Osteocyte (in vitro differentiated cells): ENCODE measurements around the gene IMPA2. TPM values are rescaled to one million over a fixed set of nuclear protein-coding genes. Genes with fewer than 3 reads are reported as not detected.
"Not testable (repeated sequence)": the region's sequence is repeated elsewhere in the genome, so short reads cannot be mapped to it uniquely, and the experiment has no call there.

Source experiments
- DNase-seq: peaks from one replicate; pipeline ENCODE4 v3.0.0; 2021; ENCODE audit warnings: mixed read lengths; ENCODE audit not compliant: unreplicated experiment; ENCODE audit errors: extremely low spot score
- H3K27ac Mint-ChIP-seq: one replicate; pipeline ENCODE4 v1.8.0; 2021; ENCODE audit warnings: mild to moderate bottlenecking, mixed read lengths; ENCODE audit not compliant: unreplicated experiment
- H3K27me3 Mint-ChIP-seq: one replicate; pipeline ENCODE4 v1.8.0; 2021; ENCODE audit warnings: mixed read lengths; ENCODE audit not compliant: unreplicated experiment
- H3K36me3 Mint-ChIP-seq: one replicate; pipeline ENCODE4 v1.8.0; 2021; ENCODE audit warnings: mixed read lengths; ENCODE audit not compliant: unreplicated experiment
- H3K4me1 Mint-ChIP-seq: one replicate; pipeline ENCODE4 v1.8.0; 2021; ENCODE audit warnings: mixed read lengths; ENCODE audit not compliant: unreplicated experiment
- H3K4me3 Mint-ChIP-seq: one replicate; pipeline ENCODE4 v1.8.0; 2021; ENCODE audit warnings: mild to moderate bottlenecking, moderate library complexity, mixed read lengths; ENCODE audit not compliant: unreplicated experiment
- H3K9me3 Mint-ChIP-seq: one replicate; pipeline ENCODE4 v1.8.0; 2021; ENCODE audit warnings: mixed read lengths; ENCODE audit not compliant: unreplicated experiment
- total RNA-seq: library from RNA; stranded (reverse); gene quantifications from 2 replicates; pipeline ENCODE4 v1.2.1, GENCODE V29; 2021
- TF ChIP-seq, protein P1 (sequence below): fragments of 200-600 bp; sonication (generic); IDR thresholded peaks from 2 replicates; pipeline ENCODE4 v1.5.0; 2021; ENCODE audit warnings: antibody characterized with exemption, mild to moderate bottlenecking, moderate library complexity

IMPA2 gene
- total RNA-seq, 1 donor from 2014 or later, result 9.2 TPM

DNA sequence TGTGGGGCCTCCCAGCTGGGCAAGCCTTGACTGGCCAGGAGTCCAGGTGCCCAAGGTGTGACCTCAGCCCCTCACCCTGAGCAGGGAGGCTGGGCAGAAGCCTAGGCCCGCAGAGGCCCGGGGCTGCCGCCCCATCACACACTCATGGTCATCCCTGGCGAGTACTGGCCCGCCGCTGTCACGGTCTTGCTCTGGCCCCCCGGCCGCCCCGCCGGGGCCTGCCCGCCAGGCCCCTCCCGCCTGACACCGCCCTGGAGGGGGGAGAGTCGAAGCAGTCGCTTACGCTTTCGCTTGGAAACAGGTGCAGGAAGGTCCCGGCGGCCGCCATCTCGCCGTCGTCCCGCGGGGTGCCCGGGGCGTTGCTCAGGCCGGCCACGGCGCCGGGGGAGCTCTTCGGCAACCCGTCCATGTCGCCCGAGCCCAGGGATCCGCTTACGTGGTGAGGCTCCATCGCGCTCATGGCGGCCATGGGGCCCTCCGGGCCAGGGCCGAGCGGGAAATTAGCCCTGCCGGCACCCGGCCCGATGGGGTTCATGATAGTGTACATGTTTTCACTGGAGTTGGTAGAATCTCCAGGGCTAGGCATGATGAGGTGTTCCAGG, 85.7 kb downstream of the IMPA2 start:
- no peak overlapping the region for H3K27ac Mint-ChIP-seq
- no peaks in the 10 kb centered on the region for H3K9me3 Mint-ChIP-seq
- TF ChIP-seq, protein P1, sequence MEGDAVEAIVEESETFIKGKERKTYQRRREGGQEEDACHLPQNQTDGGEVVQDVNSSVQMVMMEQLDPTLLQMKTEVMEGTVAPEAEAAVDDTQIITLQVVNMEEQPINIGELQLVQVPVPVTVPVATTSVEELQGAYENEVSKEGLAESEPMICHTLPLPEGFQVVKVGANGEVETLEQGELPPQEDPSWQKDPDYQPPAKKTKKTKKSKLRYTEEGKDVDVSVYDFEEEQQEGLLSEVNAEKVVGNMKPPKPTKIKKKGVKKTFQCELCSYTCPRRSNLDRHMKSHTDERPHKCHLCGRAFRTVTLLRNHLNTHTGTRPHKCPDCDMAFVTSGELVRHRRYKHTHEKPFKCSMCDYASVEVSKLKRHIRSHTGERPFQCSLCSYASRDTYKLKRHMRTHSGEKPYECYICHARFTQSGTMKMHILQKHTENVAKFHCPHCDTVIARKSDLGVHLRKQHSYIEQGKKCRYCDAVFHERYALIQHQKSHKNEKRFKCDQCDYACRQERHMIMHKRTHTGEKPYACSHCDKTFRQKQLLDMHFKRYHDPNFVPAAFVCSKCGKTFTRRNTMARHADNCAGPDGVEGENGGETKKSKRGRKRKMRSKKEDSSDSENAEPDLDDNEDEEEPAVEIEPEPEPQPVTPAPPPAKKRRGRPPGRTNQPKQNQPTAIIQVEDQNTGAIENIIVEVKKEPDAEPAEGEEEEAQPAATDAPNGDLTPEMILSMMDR, result no peak
- peaks cover 7% of the 10 kb centered on the region for H3K27me3 Mint-ChIP-seq
- H3K4me1 Mint-ChIP-seq, result no peaks in the 10 kb centered on the region
- H3K4me3 Mint-ChIP-seq, result no peak overlapping the region
- no peak for DNase-seq
- H3K36me3 Mint-ChIP-seq, result no peaks in the 10 kb centered on the region

GRCh38 chr18:12067671-12068070, 86.4 kb downstream of the IMPA2 start:
- H3K9me3 Mint-ChIP-seq, result no peaks in the 10 kb centered on the region
- TF ChIP-seq, protein P1, result no peak
- no peak overlapping the region for H3K4me3 Mint-ChIP-seq
- H3K36me3 Mint-ChIP-seq, result no peaks in the 10 kb centered on the region
- H3K27me3 Mint-ChIP-seq, result peaks cover 7% of the 10 kb centered on the region
- no peak for DNase-seq
- no peak overlapping the region for H3K27ac Mint-ChIP-seq
- no peaks in the 10 kb centered on the region for H3K4me1 Mint-ChIP-seq

DNA sequence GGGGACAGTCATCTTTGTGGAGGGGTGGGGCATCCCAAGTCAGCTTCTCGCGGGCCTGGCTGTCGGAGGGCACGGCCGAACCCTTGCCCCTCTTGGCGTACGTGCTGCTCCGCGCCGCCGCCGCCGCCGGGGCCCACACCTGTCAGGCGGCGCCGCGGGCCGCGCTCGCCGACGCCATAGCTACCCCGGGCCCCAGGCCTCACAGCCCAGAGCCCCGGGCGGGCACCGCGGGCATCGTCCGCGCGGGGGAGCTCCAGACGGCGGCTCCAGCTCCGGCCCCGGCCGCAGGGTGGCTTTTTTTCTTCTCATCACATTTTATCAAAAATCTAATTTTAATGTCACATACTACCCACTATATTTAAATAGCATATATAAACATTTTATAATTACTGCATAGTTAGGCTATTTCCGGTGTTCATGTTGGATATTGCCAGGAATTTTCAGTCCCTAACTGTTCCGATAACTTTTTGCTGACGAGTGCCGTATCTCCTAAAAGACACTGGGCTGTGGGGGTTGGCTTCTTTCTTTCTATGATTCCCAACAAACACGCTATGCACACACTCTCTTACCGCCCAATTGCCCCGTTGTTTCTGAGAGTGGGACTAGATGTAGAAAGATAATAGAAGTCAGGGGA, 87.1 kb downstream of the IMPA2 start:
- H3K4me3 Mint-ChIP-seq, H3K27me3 Mint-ChIP-seq, H3K9me3 Mint-ChIP-seq, H3K27ac Mint-ChIP-seq, H3K4me1 Mint-ChIP-seq, DNase-seq, H3K36me3 Mint-ChIP-seq: not testable (repeated sequence)

- Mint-ChIP-seq H3K36me3 (no peaks in the 10 kb centered on the region), H3K9me3 (no peaks in the 10 kb centered on the region), H3K27me3 (peaks cover 11% of the 10 kb centered on the region), H3K4me3 (no peak overlapping the region), H3K4me1 (no peaks in the 10 kb centered on the region), H3K27ac (no peak overlapping the region)
- DNase-seq, result no peak
- TF ChIP-seq, protein P1, result no peak
Observed at GRCh38 chr18:12068950-12069320, 87.6 kb downstream of the IMPA2 start.

- not testable (repeated sequence) for DNase-seq, H3K9me3 Mint-ChIP-seq
- peaks cover 11% of the 10 kb centered on the region for H3K27me3 Mint-ChIP-seq
Observed at GRCh38 chr18:12071066-12071465, 89.8 kb downstream of the IMPA2 start.

DNA sequence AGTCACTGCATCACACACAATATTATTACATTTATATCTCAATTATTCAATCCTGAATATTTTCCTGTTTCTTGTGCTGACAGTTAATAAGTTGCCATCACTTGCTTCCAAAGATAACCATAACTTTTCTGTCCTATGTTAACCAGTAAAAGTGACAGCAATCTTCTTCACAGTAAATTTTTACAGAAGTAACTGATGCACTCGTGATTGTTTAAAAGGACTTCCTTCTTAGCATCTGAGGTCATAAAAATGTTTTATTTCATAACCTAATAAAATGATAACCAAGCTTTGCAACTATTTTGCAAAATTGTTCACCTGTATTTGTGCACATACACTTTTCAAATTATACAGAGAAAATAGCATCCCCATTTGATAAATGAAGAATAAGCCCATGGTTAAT, 91.7 kb downstream of the IMPA2 start:
- Mint-ChIP-seq H3K4me1 (peaks cover 4% of the 10 kb centered on the region), H3K27ac (no peak overlapping the region), H3K9me3 (no peaks in the 10 kb centered on the region), H3K36me3 (no peaks in the 10 kb centered on the region), H3K4me3 (no peak overlapping the region), H3K27me3 (peaks cover 11% of the 10 kb centered on the region)
- no peak for DNase-seq
- TF ChIP-seq, protein P1, result no peak

More at GRCh38 chr18:12071066-12071465, 89.8 kb downstream of the IMPA2 start:
- H3K36me3 Mint-ChIP-seq, H3K27ac Mint-ChIP-seq, H3K4me1 Mint-ChIP-seq, H3K4me3 Mint-ChIP-seq: not testable (repeated sequence)
